B cell (primary cell): ENCODE data around the gene BHLHE23. TPM values are rescaled to one million over a fixed set of nuclear protein-coding genes. Genes with fewer than 3 reads are reported as not detected.
A peak's percentile ranks its signal among the peaks of the same experiment; 100 is the strongest.

Source experiments
- ATAC-seq: fragments of 200-7000 bp; cut with Tn5 transposase; one replicate; pipeline ENCODE4 v1.10.0; 2021; ENCODE audit warnings: low read depth, mild to moderate bottlenecking, moderate number of reproducible peaks, moderate library complexity
- CTCF ChIA-PET: fragments of 350-600 bp; sonication (Branson Sonifier 250); formaldehyde crosslinking; loops from one replicate; lab custom pipeline; 2021; ENCODE audit warnings: antibody characterized with exemption, inconsistent platforms; lab: Charles Lee
- POLR2A ChIA-PET: fragments of 350-600 bp; sonication (Branson Sonifier 250); formaldehyde crosslinking; loops from one replicate; lab custom pipeline; 2021; ENCODE audit warnings: antibody characterized with exemption; lab: Charles Lee
- DNase-seq: peaks from one replicate; pipeline ENCODE4 v3.0.0; 2013
- H2AFZ ChIP-seq: 2 replicates; pipeline ENCODE4 v1.6.1; 2012; ENCODE audit warnings: mild to moderate bottlenecking, low read depth, low read length; ENCODE audit not compliant: insufficient read depth, poor library complexity, severe bottlenecking
- H3K27ac ChIP-seq, 2 donors: 1 replicate in 1 of 2; 2 replicates in 1 of 2; pipeline ENCODE4 v1.5.1; 2012 to 2013; ENCODE audit warnings: low read length in 2 of 2, mild to moderate bottlenecking in 2 of 2, moderate library complexity in 1 of 2
- H3K27me3 ChIP-seq, 4 experiments: fragments of 200-600 bp in 1 of 4; sonication (generic) in 1 of 4; replicated peaks in 1 of 4; 1 replicate in 2 of 4; 2 replicates in 2 of 4; pipeline versions ENCODE4 v1.6.1 to v1.7.0; 2013 to 2016; ENCODE audit warnings: low read length in 3 of 4, mild to moderate bottlenecking in 2 of 4, mixed read lengths in 1 of 4, moderate library complexity in 1 of 4; ENCODE audit not compliant: insufficient read depth in 4 of 4, control insufficient read depth in 3 of 4; ENCODE audit errors: control extremely low read depth in 1 of 4
- H3K36me3 ChIP-seq, 2 experiments: replicated peaks in 1 of 2; 1 replicate in 1 of 2; 2 replicates in 1 of 2; pipeline versions ENCODE4 v1.6.1 to v1.7.1; 2013; ENCODE audit warnings: low read length in 1 of 2; ENCODE audit not compliant: insufficient read depth in 2 of 2, control insufficient read depth in 1 of 2; ENCODE audit errors: control extremely low read depth in 1 of 2, extremely low read depth in 1 of 2
- H3K4me1 ChIP-seq, 2 donors: fragments of 200-600 bp in 1 of 2; sonication (generic) in 1 of 2; 1 replicate in 1 of 2; 2 replicates in 1 of 2; pipeline versions ENCODE4 v1.5.1 to v1.6.1; 2013 to 2017; ENCODE audit warnings: low read length in 2 of 2; ENCODE audit not compliant: control insufficient read depth in 2 of 2, insufficient read depth in 2 of 2
- H3K4me2 ChIP-seq: replicated peaks from 2 replicates; pipeline ENCODE3; 2012; ENCODE audit warnings: mild to moderate bottlenecking, low read depth, low read length; ENCODE audit not compliant: poor library complexity, severe bottlenecking
- H3K4me3 ChIP-seq, 5 experiments: fragments of 200-600 bp in 1 of 5; sonication (generic) in 1 of 5; 1 replicate in 3 of 5; 2 replicates in 2 of 5; pipeline versions ENCODE4 v1.5.1 to v1.7.0; 2011 to 2016; ENCODE audit warnings: low read length in 4 of 5, mild to moderate bottlenecking in 4 of 5, low read depth in 2 of 5, control low read depth in 1 of 5, moderate library complexity in 1 of 5; ENCODE audit not compliant: insufficient read depth in 1 of 5; ENCODE audit errors: control extremely low read depth in 1 of 5, extremely low read depth in 1 of 5
- H3K79me2 ChIP-seq: fragments of 200-600 bp; sonication (generic); one replicate; pipeline ENCODE4 v1.6.0; 2016; ENCODE audit warnings: low read length; ENCODE audit not compliant: control insufficient read depth, insufficient read depth
- H3K9ac ChIP-seq: fragments of 200-600 bp; sonication (generic); 2 replicates; pipeline ENCODE4 v1.6.1; 2017; ENCODE audit warnings: mild to moderate bottlenecking, low read length, moderate library complexity
- H3K9me3 ChIP-seq, 3 donors: one replicate each; pipeline versions ENCODE4 v1.6.1 to v1.7.1; 2013; ENCODE audit warnings: low read length in 2 of 3; ENCODE audit not compliant: control insufficient read depth in 2 of 3, insufficient read depth in 1 of 3; ENCODE audit errors: control extremely low read depth in 1 of 3
- H4K20me1 ChIP-seq: 2 replicates; pipeline ENCODE4 v1.6.0; 2012; ENCODE audit warnings: mild to moderate bottlenecking, low read length; ENCODE audit not compliant: insufficient read depth, control insufficient read depth, poor library complexity, severe bottlenecking
- H3K27ac Mint-ChIP-seq: one replicate; pipeline ENCODE4 v1.8.0; 2021; ENCODE audit warnings: mixed read lengths
- H3K27me3 Mint-ChIP-seq: one replicate; pipeline ENCODE4 v1.8.0; 2021; ENCODE audit warnings: mixed read lengths
- H3K4me1 Mint-ChIP-seq: one replicate; pipeline ENCODE4 v1.8.0; 2021; ENCODE audit warnings: mixed read lengths
- H3K4me3 Mint-ChIP-seq: one replicate; pipeline ENCODE4 v1.8.0; 2021; ENCODE audit warnings: mixed read lengths
- H3K9me3 Mint-ChIP-seq: one replicate; pipeline ENCODE4 v1.8.0; 2022; ENCODE audit warnings: mixed read lengths; ENCODE audit not compliant: insufficient read depth
- EZH2 ChIP-seq: IDR thresholded peaks from 2 replicates; pipeline ENCODE4 v1.6.1; 2012; ENCODE audit warnings: borderline replicate concordance, low read depth, mild to moderate bottlenecking, moderate library complexity, low read length; ENCODE audit not compliant: insufficient read depth, poor library complexity, severe bottlenecking
- WGBS: methylation state at CpG from one replicate; pipeline ENCODE4 v1.1.5; 2013; ENCODE audit warnings: missing lambda C conversion rate; ENCODE audit not compliant: insufficient coverage; 5-methylcytosine and 5-hydroxymethylcytosine counted together
- intact Hi-C: fragments of 100-400 bp; cut with micrococcal nuclease; formaldehyde crosslinking; loops from one replicate; pipeline ENCODE4 v1.10.0; 2022
- polyA plus RNA-seq: library from polyadenylated mRNA; depleted of rRNA; stranded (reverse); fragments of >200 nt; gene quantifications from 2 replicates; pipeline ENCODE4 v1.2.3, GENCODE V29; 2012
- total RNA-seq, 2 donors: library from RNA; stranded (reverse); fragments of 120-200 nt in 1 of 2; gene quantifications; 1 replicate in 1 of 2; 2 replicates in 1 of 2; pipeline versions ENCODE4 v1.2.3 to v1.2.4, GENCODE V29; 2013 to 2022
- TF ChIP-seq, protein P1 (sequence below): fragments of 200-600 bp; IDR thresholded peaks from one replicate; pipeline ENCODE4 v1.8.0; 2022; ENCODE audit warnings: antibody characterized with exemption, mild to moderate bottlenecking

BHLHE23 gene
- total and polyA plus RNA-seq, 2 donors (not counting 1 experiment from before 2014, with no cell fraction given): not detected

DNA sequence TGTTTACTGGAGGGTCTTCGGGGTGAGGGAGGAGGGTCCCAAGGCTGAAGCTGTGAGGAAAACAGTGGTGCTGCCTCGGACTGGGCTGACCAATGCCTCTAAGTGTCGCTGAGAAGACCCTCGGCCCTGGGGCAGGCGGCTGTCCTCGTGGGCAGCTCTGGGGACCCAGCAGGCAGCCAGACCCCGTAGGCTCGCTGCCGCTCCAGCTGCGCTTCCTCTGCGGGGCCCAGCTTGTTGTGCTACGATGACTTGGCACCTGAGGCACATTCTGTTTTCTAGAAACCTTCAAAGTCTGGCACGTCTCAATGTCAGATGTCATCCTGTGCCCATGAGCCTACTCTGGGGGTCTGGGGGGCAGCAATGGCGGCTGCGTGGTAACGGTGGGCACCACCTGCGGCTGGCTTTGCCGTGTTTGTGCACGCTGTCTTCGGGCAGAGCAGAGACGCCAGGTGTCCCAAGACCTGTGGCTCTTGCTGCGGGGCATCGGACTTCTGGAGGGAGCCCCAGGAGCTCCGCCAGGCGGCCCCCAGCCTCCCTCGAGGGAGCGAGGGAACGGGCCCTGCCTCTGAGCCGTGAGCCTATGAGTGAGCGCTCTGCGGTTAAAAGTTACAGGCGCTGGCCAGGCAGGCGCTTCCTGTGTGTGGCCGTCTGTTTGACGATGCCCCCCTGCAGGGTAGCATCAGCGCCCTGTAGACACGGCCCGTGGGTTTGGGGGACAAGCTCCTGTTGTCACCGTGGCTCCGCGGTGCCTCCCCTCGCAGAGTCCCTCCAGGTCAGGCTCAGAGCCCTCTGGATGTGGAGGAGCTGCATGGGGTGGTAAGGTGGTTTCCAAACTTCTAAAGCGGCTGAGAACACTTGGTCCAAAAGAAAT lies 47.4 kb downstream of the BHLHE23 start:
- no peaks in the 10 kb centered on the region for H3K9me3 Mint-ChIP-seq
- Histone ChIP-seq H3K4me3 (no peak overlapping the region), H3K9ac (no peak overlapping the region), H3K79me2 (peaks cover 67% of the 10 kb centered on the region), H3K27me3 (no peaks in the 10 kb centered on the region), H3K9me3 (no peaks in the 10 kb centered on the region), H3K36me3 (peaks cover 0 to 49% of the 10 kb centered on the region in 2 experiments), H4K20me1 (peaks cover 49% of the 10 kb centered on the region), H2AFZ (no peak overlapping the region), H3K27ac (no peak overlapping the region), H3K4me1 (peaks cover 22 to 29% of the 10 kb centered on the region in 2 donors), H3K4me2 (peak overlapping the region; percentile 57)
- 30% methylated on average over 43 of the region's 43 CpGs for WGBS
- no peak overlapping the region for H3K27ac Mint-ChIP-seq
- ChIA-PET CTCF (interaction anchor here (0.6 to 1.7 kb wide), 5 partner anchors 13 to 87 kb away, joined by 3 to 10 read pairs (median 4); no protein-coding TSS in a partner anchor), POLR2A (interaction anchor here (0.5 kb wide), 1 partner anchor 594 kb away, joined by 3 read pairs; no protein-coding TSS in a partner anchor)
- TF ChIP-seq, protein P1, sequence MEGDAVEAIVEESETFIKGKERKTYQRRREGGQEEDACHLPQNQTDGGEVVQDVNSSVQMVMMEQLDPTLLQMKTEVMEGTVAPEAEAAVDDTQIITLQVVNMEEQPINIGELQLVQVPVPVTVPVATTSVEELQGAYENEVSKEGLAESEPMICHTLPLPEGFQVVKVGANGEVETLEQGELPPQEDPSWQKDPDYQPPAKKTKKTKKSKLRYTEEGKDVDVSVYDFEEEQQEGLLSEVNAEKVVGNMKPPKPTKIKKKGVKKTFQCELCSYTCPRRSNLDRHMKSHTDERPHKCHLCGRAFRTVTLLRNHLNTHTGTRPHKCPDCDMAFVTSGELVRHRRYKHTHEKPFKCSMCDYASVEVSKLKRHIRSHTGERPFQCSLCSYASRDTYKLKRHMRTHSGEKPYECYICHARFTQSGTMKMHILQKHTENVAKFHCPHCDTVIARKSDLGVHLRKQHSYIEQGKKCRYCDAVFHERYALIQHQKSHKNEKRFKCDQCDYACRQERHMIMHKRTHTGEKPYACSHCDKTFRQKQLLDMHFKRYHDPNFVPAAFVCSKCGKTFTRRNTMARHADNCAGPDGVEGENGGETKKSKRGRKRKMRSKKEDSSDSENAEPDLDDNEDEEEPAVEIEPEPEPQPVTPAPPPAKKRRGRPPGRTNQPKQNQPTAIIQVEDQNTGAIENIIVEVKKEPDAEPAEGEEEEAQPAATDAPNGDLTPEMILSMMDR: no peak
- TF ChIP-seq EZH2: no peak
- ATAC-seq (peak; percentile 8), DNase-seq (no peak)
- H3K4me1 Mint-ChIP-seq: peaks cover 31% of the 10 kb centered on the region
- intact Hi-C loops: loop anchor here (10.0 kb wide), 3 partner anchors 45 to 935 kb away; partner anchors contain the start of genes BHLHE23, DNAJC5 and MRGBP
- H3K27me3 Mint-ChIP-seq: no peaks in the 10 kb centered on the region
- H3K4me3 Mint-ChIP-seq: peak overlapping the region; percentile 29
